Gastroesophageal sphincter (tissue), 4 donors: Measurements from ENCODE around the gene RAD51B. TPM values are rescaled to one million over a fixed set of nuclear protein-coding genes. Genes with fewer than 3 reads are reported as not detected.

Experiments
- ATAC-seq: fragments of 150-250 bp; one replicate; pipeline ENCODE4 v1.9.1; 2016; ENCODE audit warnings: mild to moderate bottlenecking, moderate library complexity
- H3K27ac ChIP-seq, 4 donors: fragments of 200-600 bp; sonication (generic) in 3 of 4; 1 replicate in 3 of 4; 2 replicates in 1 of 4; pipeline ENCODE4 v1.5.1; 2016 to 2019
- H3K27me3 ChIP-seq: fragments of 200-600 bp; sonication (generic); one replicate; pipeline ENCODE4 v1.5.1; 2019
- H3K36me3 ChIP-seq, 2 donors: fragments of 200-600 bp; sonication (generic); one replicate each; pipeline ENCODE4 v1.5.1; 2019; ENCODE audit warnings: control low read depth in 1 of 2
- H3K4me1 ChIP-seq, 3 donors: fragments of 200-600 bp; sonication (generic); 1 replicate in 2 of 3; 2 replicates in 1 of 3; pipeline ENCODE4 v1.5.1; 2016 to 2019; ENCODE audit warnings: control low read depth in 2 of 3
- H3K4me3 ChIP-seq, 2 donors: fragments of 200-600 bp; sonication (generic); one replicate each; pipeline ENCODE4 v1.5.1; 2019; ENCODE audit warnings: mild to moderate bottlenecking in 1 of 2, moderate library complexity in 1 of 2
- H3K9me3 ChIP-seq, 3 donors: fragments of 200-600 bp; sonication (generic); one replicate each; pipeline ENCODE4 v1.5.1; 2017 to 2019; ENCODE audit warnings: control low read depth in 2 of 3
- EP300 ChIP-seq: sonication (generic); formaldehyde crosslinking; IDR thresholded peaks from one replicate; pipeline ENCODE4 v1.6.1; 2017; ENCODE audit warnings: antibody characterized with exemption, mild to moderate bottlenecking
- POLR2A ChIP-seq, 2 donors: fragments of 450-650 bp; IDR thresholded peaks; one replicate each; pipeline ENCODE4 v1.6.1; 2017; ENCODE audit warnings: antibody characterized with exemption in 2 of 2, mild to moderate bottlenecking in 2 of 2, moderate library complexity in 1 of 2
- POLR2AphosphoS5 ChIP-seq: sonication (generic); formaldehyde crosslinking; IDR thresholded peaks from one replicate; pipeline ENCODE4 v1.6.1; 2017; ENCODE audit warnings: antibody characterized with exemption
- WGBS, 2 donors: methylation state at CpG; one replicate each; pipeline ENCODE4 v1.1.5; 2018; ENCODE audit warnings: low coverage in 1 of 2; 5-methylcytosine and 5-hydroxymethylcytosine counted together
- total RNA-seq, 4 donors: library from RNA; depleted of rRNA; stranded (reverse); fragments of >200 nt; gene quantifications; one replicate each; pipeline ENCODE4 v1.1.0, GENCODE V29; 2016
- TF ChIP-seq, protein P1 (sequence below), 4 experiments: fragments of 200-600 bp in 2 of 4; fragments of 450-650 bp in 2 of 4; sonication (generic) in 1 of 4; IDR thresholded peaks; one replicate each; pipeline ENCODE4 v1.5.1; 2017 to 2019; ENCODE audit warnings: antibody characterized with exemption in 4 of 4, mild to moderate bottlenecking in 2 of 4, moderate library complexity in 2 of 4

The RAD51B gene
- total RNA-seq, 4 donors from 2014 or later: 5.1 to 7.0 (median 6.0) TPM

DNA sequence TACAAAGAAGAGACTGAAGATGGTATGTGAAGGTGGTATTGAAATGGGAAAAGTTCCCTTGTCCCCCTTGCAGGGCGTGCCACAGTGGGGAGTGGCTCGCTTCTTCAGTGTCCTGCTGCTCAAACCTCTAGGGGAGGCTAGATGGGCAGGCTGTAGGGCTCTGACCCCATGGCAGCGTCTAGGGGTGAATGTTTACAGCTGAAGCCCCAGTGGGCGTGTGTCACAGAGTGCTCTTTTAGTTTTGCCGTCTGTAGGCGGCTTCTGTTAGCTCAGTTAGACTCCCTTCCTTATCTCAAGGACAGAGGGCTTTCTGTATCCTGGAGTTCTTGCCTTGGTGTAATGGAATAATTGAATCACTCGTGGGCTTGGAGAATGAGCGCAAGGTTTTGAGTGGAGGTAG is 266.2 kb downstream of the RAD51B start:
- H3K4me1 ChIP-seq: peaks cover 0 to 17% (median 0%) of the 10 kb centered on the region in 3 donors
- no peaks in the 10 kb centered on the region for H3K9me3 ChIP-seq
- 74 to 93% methylated on average over 4 to 6 of the region's 8 CpGs for WGBS, 2 donors
- TF ChIP-seq, protein P1, sequence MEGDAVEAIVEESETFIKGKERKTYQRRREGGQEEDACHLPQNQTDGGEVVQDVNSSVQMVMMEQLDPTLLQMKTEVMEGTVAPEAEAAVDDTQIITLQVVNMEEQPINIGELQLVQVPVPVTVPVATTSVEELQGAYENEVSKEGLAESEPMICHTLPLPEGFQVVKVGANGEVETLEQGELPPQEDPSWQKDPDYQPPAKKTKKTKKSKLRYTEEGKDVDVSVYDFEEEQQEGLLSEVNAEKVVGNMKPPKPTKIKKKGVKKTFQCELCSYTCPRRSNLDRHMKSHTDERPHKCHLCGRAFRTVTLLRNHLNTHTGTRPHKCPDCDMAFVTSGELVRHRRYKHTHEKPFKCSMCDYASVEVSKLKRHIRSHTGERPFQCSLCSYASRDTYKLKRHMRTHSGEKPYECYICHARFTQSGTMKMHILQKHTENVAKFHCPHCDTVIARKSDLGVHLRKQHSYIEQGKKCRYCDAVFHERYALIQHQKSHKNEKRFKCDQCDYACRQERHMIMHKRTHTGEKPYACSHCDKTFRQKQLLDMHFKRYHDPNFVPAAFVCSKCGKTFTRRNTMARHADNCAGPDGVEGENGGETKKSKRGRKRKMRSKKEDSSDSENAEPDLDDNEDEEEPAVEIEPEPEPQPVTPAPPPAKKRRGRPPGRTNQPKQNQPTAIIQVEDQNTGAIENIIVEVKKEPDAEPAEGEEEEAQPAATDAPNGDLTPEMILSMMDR (IDR thresholded peaks at IDR 0.05): no peak
- TF ChIP-seq POLR2A (IDR thresholded peaks at IDR 0.05) (no peak), EP300 (no peak), POLR2AphosphoS5 (no peak)
- ATAC-seq: no peak
- no peak overlapping the region for H3K4me3 ChIP-seq
- H3K27ac ChIP-seq: no peak overlapping the region
- H3K27me3 ChIP-seq: no peaks in the 10 kb centered on the region
- no peaks in the 10 kb centered on the region for H3K36me3 ChIP-seq

DNA sequence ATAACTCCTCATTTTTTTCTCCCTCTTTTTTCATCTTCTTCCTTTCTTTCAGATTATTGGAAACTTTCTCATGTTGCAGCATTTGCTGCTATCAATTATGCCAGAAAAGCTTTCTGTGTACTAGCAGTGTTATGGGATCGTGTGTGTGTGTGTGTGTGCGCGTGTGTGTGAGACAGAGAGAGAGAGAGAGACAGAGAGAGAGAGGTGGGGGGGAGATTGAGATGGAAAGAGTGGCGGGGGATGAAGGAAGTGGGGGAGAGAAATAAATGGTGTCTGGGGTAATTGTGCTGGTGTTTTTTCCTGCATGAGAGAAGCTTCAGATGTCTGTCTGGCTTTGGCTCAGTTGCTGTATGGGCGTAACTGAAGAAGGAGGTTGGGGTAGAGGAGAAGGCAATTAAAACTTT is 268.9 kb downstream of the RAD51B start:
- no peak for ATAC-seq
- 49 to 80% methylated on average over 2 to 3 of the region's 5 CpGs for WGBS, 2 donors
- no peak overlapping the region for H3K4me3 ChIP-seq
- H3K4me1 ChIP-seq: peaks cover 0 to 17% (median 0%) of the 10 kb centered on the region in 3 donors
- H3K36me3 ChIP-seq: no peaks in the 10 kb centered on the region
- TF ChIP-seq, protein P1 (IDR thresholded peaks at IDR 0.05): no peak
- TF ChIP-seq POLR2AphosphoS5 (no peak), POLR2A (IDR thresholded peaks at IDR 0.05) (no peak), EP300 (no peak)
- H3K27ac ChIP-seq: peak overlapping the region in 2 of 4 donors; percentile 32 to 58
- no peaks in the 10 kb centered on the region for H3K9me3 ChIP-seq
- H3K27me3 ChIP-seq: no peaks in the 10 kb centered on the region

DNA sequence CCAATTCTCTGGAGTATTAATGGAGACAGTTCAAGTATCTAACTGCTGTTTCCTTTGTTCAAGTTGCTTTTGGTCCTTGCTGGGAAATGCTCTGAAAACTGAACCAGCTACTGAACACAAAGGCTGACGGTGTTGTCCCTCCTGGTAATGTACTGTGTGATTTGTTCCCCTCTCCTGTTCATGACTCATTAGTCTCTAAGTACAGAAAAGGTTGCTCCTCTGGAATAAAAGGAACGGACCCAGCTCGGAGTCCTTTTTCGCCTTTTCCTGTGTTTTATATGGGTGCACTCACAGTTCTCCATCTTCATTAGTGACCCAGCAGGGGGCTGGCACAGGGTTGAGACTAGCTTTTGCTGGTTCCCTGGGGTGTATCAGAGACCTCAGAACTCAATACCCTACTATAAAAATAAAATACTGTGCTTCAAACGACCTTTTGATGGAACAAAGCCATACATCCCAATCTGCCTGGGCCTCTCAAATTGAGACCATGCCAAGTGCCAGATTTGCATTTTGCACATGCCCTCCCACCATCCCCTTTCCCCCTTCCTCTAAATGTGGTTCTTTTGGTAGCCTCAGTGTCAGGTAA is 269.7 kb downstream of the RAD51B start:
- H3K4me1 ChIP-seq: peaks cover 0 to 17% (median 0%) of the 10 kb centered on the region in 3 donors
- no peak for ATAC-seq
- peak overlapping the region; percentile 15 to 58 (median 36) for H3K27ac ChIP-seq
- TF ChIP-seq EP300: no peak
- TF ChIP-seq POLR2AphosphoS5: peak; percentile 32
- no peak for TF ChIP-seq POLR2A (IDR thresholded peaks at IDR 0.05)
- TF ChIP-seq, protein P1 (IDR thresholded peaks at IDR 0.05): no peak
- 35 to 58% methylated on average over 4 to 5 of the region's 5 CpGs for WGBS, 2 donors
- no peak overlapping the region for H3K4me3 ChIP-seq
- H3K36me3 ChIP-seq: no peaks in the 10 kb centered on the region
- H3K27me3 ChIP-seq: no peaks in the 10 kb centered on the region
- no peaks in the 10 kb centered on the region for H3K9me3 ChIP-seq

DNA sequence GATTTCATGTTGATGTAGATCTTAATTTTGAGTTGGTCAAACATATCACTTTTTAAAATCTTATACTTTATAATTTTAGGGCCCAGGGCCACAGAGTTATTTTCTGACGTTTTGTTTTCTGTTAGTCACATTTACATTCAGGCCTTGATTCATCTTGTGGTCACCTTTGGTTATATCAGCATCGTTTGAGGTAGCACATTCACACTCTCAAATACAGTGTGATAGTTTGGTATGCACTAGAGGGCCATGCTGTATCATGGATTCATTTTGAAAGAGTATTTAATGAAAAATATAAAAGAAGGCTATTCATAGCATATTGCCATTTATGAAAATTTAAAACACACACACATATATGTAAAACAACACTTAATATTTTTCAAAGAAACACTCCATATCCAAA is 274.6 kb downstream of the RAD51B start:
- H3K9me3 ChIP-seq: no peaks in the 10 kb centered on the region
- peaks cover 0 to 34% (median 5%) of the 10 kb centered on the region in 3 donors for H3K4me1 ChIP-seq
- WGBS, 2 donors: 43 to 47% methylated on average over 2 of the region's 2 CpGs
- H3K4me3 ChIP-seq: no peak overlapping the region
- H3K36me3 ChIP-seq: no peaks in the 10 kb centered on the region
- no peak for TF ChIP-seq EP300
- no peak for TF ChIP-seq POLR2AphosphoS5
- TF ChIP-seq POLR2A (IDR thresholded peaks at IDR 0.05): no peak
- TF ChIP-seq, protein P1 (IDR thresholded peaks at IDR 0.05): no peak
- ATAC-seq: no peak
- no peak overlapping the region for H3K27ac ChIP-seq
- H3K27me3 ChIP-seq: no peaks in the 10 kb centered on the region

GRCh38 chr14:68094752-68095151 is 275.2 kb downstream of the RAD51B start:
- Histone ChIP-seq H3K4me3 (no peak overlapping the region), H3K4me1 (peaks cover 0 to 35% (median 6%) of the 10 kb centered on the region in 3 donors), H3K36me3 (no peaks in the 10 kb centered on the region), H3K9me3 (no peaks in the 10 kb centered on the region), H3K27me3 (no peaks in the 10 kb centered on the region), H3K27ac (no peak overlapping the region)
- no peak for ATAC-seq
- TF ChIP-seq, protein P1 (IDR thresholded peaks at IDR 0.05): no peak
- TF ChIP-seq POLR2AphosphoS5 (no peak), EP300 (no peak), POLR2A (IDR thresholded peaks at IDR 0.05) (no peak)
- 13 to 35% methylated on average over 1 of the region's 1 CpG for WGBS, 2 donors
